ENCODE data around the gene HMGN1.
"Not testable (repeated sequence)": the region's sequence is repeated elsewhere in the genome, so short reads cannot be mapped to it uniquely, and the experiment has no call there.

HMGN1 gene

DNA sequence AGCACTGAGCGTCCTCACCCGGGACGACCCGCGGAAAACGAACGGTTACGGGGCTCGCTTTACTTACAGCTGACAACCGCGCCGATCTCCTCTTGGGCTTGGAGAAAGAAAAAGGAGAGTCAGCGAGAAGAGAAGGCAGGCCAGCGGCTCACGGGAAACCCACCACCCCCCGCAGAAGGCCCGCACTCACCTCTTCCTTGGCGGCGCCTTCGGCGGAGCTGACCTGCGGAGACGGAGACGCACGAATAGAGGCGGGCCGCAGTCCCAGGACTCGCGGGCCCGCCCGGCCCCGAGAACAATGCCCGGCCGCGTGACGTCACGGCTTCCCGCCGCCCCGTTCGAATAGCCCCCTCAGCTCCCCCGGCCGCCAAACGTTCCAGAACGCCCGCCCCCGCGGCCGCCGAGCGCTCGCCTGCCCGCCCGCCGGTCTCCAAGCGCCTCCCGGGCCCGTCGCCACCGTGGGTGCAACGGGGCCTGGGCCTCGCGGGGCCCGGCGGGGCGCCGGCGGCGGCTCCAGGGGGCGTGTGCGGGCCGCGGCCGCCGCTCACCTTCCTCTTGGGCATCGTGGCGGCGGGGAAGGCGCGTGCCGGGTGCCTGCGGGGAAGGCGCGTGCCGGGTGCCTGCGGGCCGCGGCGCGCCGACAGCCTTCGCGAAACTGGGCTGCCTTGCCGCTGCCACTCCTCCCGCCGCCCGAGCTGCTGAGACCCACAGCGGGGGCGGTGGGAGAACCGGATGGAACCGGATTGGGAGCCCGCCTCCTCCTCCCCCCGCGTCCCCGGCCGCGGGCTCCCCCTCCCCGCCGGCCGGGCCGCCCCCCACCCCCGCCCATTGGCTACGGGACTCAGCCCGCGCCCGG, at the start of gene HMGN1:
TSS of gene HMGN1 (minus strand) at position 734 of the 856 bp plus-strand sequence. CDS start at position 563, 171 bp downstream.
- peak within 1 kb of the TSS; percentile 96 for H3K4me3 ChIP-seq (ENCODE audit: low read length)
- TF ChIP-seq ZNF274 (IDR thresholded peaks at IDR 0.05; ENCODE audit: low read depth, low read length): no peak

GRCh38 chr21:39397646-39398385, 48.9 kb upstream of the HMGN1 start:
- no peak overlapping the region for H3K4me3 ChIP-seq (ENCODE audit: low read length)
- TF ChIP-seq ZNF274 (IDR thresholded peaks at IDR 0.05; ENCODE audit: low read depth, low read length): no peak

DNA sequence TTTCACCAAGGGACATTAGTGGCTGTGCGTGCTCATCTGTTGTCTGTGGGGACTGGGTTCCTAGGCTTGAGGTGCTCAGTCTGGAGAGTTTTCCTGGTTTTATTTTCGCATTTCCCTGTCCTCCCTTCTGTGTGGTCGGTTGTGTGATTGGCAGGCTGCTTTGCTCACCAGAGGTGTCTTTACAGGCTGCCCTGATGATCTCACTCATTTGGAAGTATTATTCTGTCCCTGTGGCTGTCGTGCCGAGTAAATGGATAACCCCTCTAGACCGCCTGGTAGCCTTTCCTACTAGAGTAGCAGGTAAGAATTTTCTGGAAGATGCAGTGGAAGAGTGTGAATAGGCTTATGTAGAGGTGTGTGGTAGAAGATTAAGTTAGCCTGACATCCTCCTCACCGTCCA, 44.1 kb upstream of the HMGN1 start:
- TF ChIP-seq ZNF274 (IDR thresholded peaks at IDR 0.05; ENCODE audit: low read depth, low read length): no peak
- H3K4me3 ChIP-seq (ENCODE audit: low read length): no peak overlapping the region

DNA sequence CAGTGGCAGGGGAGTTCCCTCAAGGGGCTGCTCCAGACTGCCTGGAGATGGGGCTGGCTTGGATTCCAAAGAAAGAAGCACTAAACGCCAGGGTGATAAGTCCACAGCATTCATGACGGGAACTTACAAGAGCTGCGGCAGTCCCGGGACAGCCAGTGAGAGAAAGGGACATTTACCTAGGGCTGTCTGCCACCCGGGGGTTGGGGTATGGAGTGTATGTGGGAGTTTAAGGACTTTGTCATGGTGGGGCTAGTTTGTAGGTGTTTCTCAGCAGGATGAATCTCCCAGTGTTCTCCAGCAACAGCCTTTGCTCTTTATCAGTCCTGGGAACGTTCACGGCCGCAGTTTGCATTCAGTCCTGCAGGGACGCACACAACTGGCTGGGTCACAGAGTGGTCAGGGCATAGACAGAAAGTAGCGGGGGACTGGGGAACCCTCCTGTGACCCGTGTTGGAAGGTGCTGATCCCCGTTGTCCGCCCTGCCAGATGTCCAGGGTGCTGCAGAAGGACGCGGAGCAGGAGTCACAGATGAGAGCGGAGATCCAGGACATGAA, 41.4 kb upstream of the HMGN1 start:
- TF ChIP-seq ZNF274 (IDR thresholded peaks at IDR 0.05; ENCODE audit: low read depth, low read length): no peak
- H3K4me3 ChIP-seq (ENCODE audit: low read length): no peak overlapping the region

DNA sequence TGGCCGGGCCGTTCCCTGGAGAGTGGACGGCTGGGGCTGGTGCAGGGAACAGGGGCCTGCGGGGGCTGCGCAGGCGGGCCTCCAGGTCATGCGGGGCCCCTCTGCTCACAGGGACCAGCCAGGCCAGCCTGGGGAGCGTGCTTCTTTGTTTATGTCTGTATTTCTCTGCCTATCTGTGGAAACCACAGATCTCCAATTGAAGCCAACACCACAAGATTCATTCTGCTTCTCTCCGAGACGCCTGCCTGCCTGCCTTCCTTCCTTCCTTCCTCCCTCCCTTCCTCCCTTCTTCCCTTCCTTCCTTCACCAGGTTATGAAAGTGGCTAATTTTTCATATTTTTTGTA, 39.9 kb upstream of the HMGN1 start:
- peak overlapping the region; percentile 12; the same call in 1 of the 2 replicates for H3K4me3 ChIP-seq (ENCODE audit: low read length)
- TF ChIP-seq ZNF274 (IDR thresholded peaks at IDR 0.05; ENCODE audit: low read depth, low read length): no peak

- TF ChIP-seq ZNF274 (IDR thresholded peaks at IDR 0.05; ENCODE audit: low read depth, low read length): no peak
- H3K4me3 ChIP-seq (ENCODE audit: low read length): peak overlapping the region; percentile 71
These were observed 39.3 kb upstream of the HMGN1 start for GRCh38 chr21:39388038-39388810.

DNA sequence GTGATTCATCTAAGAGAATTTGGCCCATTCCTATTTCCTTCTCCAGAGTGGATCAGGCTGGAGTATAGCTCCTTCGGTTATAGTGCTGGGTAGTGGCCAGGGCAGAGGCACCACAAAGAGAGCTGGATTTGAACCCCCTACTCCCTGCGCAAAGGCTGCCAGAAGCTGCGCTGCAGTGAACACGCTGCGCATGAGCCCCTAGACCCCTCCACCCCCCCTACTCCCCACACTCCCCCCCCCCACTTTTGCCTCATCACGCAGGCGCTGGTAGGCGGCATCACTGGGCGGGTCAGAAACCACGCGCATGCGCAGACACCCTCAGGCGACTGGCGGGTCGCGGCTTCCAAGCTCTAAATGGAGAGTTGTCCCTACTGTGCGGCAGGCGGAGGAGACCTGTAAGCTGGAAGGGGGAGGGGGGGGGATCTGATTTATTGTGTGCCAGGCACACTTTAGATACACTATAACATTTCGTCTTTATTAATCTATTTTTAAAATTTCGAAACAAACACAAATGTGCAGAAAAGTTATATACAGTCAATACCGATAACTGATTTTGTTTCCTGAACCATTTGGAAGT, 38.7 kb upstream of the HMGN1 start:
- H3K4me3 ChIP-seq (ENCODE audit: low read length): peak overlapping the region; percentile 71
- no peak for TF ChIP-seq ZNF274 (IDR thresholded peaks at IDR 0.05; ENCODE audit: low read depth, low read length)

GRCh38 chr21:39386899-39387298, 38.0 kb upstream of the HMGN1 start:
- no peak overlapping the region for H3K4me3 ChIP-seq (ENCODE audit: low read length)
- no peak for TF ChIP-seq ZNF274 (IDR thresholded peaks at IDR 0.05; ENCODE audit: low read depth, low read length)

DNA sequence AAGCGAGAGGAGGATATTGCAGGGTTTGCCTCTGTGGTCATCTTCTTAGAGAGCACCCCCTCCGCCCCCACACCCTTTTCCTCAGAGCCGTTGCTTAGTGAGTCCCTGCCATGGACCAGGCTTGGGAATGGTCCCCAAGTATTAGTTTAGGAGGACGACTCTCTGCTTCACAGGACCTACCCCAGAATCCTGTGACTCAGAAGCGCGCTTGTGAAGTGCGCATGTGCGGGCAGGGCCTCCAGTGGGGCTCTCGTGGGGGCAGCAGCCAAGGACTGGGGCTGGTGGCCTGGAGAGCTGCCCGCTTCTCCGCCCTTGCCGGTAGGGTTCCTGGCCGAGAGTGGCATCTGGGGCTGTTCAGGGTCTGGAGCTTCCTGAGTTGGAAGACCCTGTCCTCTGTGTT, 37.3 kb upstream of the HMGN1 start:
- no peak for TF ChIP-seq ZNF274 (IDR thresholded peaks at IDR 0.05; ENCODE audit: low read depth, low read length)
- no peak overlapping the region; the same call in 1 of the 2 replicates for H3K4me3 ChIP-seq (ENCODE audit: low read length)

DNA sequence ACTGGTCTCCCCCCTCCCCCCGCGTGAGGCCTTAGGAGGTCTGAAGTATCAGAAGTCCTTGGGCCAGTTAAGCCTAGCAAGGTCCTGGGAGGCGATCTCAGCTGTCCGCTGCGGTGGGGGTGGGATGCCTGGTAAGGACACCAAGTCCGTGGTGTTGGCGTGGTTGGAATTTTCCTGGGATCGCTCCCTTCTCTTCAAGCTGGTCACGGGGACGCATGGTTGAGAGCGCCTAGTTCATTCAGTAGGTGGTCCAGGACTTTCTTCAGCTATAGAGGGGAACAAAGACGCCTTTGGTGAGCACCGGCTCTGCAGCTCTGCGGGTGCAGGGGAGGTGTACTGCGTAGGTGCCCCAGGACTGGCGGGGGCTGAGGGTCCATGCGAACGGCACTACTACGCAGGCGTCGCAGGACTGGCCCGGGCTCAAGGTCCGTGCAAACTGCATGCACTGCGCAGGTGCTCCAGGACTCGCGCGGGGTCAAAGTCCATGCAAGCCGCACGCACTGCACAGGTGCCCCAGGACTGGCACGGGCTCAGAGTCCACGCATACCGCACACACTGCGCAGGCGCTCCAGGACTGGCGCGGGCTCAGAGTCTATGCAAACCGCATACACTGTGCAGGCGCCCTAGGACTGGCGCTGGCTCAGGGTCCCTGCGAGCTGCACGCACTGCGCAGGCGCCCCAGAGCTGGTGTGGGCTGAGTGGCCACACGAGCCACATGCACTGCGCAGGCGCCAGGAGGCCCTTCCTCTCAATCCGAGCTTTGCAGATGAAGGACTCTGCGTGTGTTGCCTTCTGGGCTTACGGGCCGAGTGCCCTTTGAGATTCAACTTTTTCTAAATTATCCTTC, 36.6 kb upstream of the HMGN1 start:
- no peak overlapping the region; the same call in 1 of the 2 replicates for H3K4me3 ChIP-seq (ENCODE audit: low read length)
- TF ChIP-seq ZNF274 (IDR thresholded peaks at IDR 0.05; ENCODE audit: low read depth, low read length): no peak

- no peak for TF ChIP-seq ZNF274 (IDR thresholded peaks at IDR 0.05; ENCODE audit: low read depth, low read length)
- H3K4me3 ChIP-seq (ENCODE audit: low read length): no peak overlapping the region
These were observed 35.9 kb upstream of the HMGN1 start for GRCh38 chr21:39384674-39385298.

- H3K4me3 ChIP-seq (ENCODE audit: low read length): not testable (repeated sequence)
These were observed 33.2 kb upstream of the HMGN1 start for GRCh38 chr21:39382096-39382495.

DNA sequence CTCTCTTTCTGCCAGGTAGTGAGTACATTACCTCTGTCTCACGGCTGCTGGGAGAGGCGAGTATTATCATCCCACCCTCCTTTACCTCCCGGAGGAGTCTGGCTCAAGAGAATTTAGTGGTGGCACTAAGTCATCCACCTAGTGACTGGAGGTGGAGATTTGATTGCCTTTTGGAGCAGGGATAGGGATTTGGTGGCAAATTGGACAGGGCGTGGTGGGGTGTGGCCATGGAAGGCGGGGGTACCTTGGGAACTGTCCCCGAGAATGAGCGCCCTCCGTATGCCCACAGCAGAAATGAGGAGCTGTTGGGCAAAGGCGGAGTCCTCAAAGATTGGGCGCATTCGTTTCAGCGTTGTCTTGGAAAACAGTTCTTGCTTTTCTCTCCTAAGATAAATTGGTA, 32.1 kb upstream of the HMGN1 start:
- no peak for TF ChIP-seq ZNF274 (IDR thresholded peaks at IDR 0.05; ENCODE audit: low read depth, low read length)
- H3K4me3 ChIP-seq (ENCODE audit: low read length): peak overlapping the region; percentile 91

Measured in GM08714 (cell line).